ENCODE results near the gene UTP3. TPM values are rescaled to one million over a fixed set of nuclear protein-coding genes. Genes with fewer than 3 reads are reported as not detected.

Gene UTP3
- total and polyA plus RNA-seq, 9 of the 15 experiments (the other 6 are each of a cell fraction or from before 2014, with no cell fraction given): 11.9 to 69.3 (median 34.0) TPM

DNA sequence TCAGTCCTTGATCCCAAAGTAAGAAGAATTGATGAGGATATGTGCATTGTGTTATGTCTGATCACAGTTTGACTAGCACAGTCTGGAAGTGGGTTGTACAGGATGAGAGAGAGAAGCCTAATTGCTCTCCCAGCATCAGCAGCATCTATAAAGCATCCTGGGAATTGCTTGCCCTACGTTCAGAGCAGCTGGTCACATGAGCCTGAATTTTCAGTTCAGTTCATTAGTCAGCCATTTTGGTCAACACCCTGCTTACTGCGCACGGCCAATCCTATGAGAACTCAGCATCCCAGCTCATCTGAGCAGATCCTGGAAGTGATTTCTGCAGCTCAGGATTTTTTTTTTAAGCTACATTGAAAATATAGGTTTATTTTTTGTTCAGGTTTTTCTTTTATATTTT, 33.4 kb downstream of the UTP3 start, which contains the start of gene RUFY3 (continued):
- TF ChIP-seq, protein P1, sequence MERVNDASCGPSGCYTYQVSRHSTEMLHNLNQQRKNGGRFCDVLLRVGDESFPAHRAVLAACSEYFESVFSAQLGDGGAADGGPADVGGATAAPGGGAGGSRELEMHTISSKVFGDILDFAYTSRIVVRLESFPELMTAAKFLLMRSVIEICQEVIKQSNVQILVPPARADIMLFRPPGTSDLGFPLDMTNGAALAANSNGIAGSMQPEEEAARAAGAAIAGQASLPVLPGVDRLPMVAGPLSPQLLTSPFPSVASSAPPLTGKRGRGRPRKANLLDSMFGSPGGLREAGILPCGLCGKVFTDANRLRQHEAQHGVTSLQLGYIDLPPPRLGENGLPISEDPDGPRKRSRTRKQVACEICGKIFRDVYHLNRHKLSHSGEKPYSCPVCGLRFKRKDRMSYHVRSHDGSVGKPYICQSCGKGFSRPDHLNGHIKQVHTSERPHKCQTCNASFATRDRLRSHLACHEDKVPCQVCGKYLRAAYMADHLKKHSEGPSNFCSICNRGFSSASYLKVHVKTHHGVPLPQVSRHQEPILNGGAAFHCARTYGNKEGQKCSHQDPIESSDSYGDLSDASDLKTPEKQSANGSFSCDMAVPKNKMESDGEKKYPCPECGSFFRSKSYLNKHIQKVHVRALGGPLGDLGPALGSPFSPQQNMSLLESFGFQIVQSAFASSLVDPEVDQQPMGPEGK (CRISPR knock-in tag; IDR thresholded peaks at IDR 0.05; ENCODE audit: borderline replicate concordance): no peak
- TF ChIP-seq, protein P2, sequence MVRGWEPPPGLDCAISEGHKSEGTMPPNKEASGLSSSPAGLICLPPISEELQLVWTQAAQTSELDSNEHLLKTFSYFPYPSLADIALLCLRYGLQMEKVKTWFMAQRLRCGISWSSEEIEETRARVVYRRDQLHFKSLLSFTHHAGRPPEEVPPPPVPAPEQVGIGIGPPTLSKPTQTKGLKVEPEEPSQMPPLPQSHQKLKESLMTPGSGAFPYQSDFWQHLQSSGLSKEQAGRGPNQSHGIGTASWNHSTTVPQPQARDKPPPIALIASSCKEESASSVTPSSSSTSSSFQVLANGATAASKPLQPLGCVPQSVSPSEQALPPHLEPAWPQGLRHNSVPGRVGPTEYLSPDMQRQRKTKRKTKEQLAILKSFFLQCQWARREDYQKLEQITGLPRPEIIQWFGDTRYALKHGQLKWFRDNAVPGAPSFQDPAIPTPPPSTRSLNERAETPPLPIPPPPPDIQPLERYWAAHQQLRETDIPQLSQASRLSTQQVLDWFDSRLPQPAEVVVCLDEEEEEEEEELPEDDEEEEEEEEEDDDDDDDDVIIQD (CRISPR knock-in tag; IDR thresholded peaks at IDR 0.05): no peak
- TF ChIP-seq TEAD4 (IDR thresholded peaks at IDR 0.05; ENCODE audit: low read length) (no peak), TEAD4 (CRISPR knock-in tag; IDR thresholded peaks at IDR 0.05; ENCODE audit: borderline replicate concordance) (no peak), HMG20A (CRISPR knock-in tag; conservative IDR thresholded peaks at IDR 0.05) (no peak), NFIC (IDR thresholded peaks at IDR 0.05) (no peak), COPS2 (conservative IDR thresholded peaks at IDR 0.05) (no peak), ZNF717 (CRISPR knock-in tag; IDR thresholded peaks at IDR 0.05) (no peak), NFIX (CRISPR knock-in tag; IDR thresholded peaks at IDR 0.05; ENCODE audit: low read depth) (no peak), SIRT6 (IDR thresholded peaks at IDR 0.05; ENCODE audit: low read depth, low read length) (no peak), KLF16 (IDR thresholded peaks at IDR 0.05) (no peak), CTBP1 (IDR thresholded peaks at IDR 0.05; ENCODE audit: borderline replicate concordance) (peak; percentile 31; the same call in 1 of the 2 replicates), SAFB (IDR thresholded peaks at IDR 0.05; ENCODE audit: borderline replicate concordance, low read depth, low read length) (no peak)
- TF ChIP-seq, protein P3, sequence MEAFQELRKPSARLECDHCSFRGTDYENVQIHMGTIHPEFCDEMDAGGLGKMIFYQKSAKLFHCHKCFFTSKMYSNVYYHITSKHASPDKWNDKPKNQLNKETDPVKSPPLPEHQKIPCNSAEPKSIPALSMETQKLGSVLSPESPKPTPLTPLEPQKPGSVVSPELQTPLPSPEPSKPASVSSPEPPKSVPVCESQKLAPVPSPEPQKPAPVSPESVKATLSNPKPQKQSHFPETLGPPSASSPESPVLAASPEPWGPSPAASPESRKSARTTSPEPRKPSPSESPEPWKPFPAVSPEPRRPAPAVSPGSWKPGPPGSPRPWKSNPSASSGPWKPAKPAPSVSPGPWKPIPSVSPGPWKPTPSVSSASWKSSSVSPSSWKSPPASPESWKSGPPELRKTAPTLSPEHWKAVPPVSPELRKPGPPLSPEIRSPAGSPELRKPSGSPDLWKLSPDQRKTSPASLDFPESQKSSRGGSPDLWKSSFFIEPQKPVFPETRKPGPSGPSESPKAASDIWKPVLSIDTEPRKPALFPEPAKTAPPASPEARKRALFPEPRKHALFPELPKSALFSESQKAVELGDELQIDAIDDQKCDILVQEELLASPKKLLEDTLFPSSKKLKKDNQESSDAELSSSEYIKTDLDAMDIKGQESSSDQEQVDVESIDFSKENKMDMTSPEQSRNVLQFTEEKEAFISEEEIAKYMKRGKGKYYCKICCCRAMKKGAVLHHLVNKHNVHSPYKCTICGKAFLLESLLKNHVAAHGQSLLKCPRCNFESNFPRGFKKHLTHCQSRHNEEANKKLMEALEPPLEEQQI (IDR thresholded peaks at IDR 0.05): no peak
- TF ChIP-seq, protein P4, sequence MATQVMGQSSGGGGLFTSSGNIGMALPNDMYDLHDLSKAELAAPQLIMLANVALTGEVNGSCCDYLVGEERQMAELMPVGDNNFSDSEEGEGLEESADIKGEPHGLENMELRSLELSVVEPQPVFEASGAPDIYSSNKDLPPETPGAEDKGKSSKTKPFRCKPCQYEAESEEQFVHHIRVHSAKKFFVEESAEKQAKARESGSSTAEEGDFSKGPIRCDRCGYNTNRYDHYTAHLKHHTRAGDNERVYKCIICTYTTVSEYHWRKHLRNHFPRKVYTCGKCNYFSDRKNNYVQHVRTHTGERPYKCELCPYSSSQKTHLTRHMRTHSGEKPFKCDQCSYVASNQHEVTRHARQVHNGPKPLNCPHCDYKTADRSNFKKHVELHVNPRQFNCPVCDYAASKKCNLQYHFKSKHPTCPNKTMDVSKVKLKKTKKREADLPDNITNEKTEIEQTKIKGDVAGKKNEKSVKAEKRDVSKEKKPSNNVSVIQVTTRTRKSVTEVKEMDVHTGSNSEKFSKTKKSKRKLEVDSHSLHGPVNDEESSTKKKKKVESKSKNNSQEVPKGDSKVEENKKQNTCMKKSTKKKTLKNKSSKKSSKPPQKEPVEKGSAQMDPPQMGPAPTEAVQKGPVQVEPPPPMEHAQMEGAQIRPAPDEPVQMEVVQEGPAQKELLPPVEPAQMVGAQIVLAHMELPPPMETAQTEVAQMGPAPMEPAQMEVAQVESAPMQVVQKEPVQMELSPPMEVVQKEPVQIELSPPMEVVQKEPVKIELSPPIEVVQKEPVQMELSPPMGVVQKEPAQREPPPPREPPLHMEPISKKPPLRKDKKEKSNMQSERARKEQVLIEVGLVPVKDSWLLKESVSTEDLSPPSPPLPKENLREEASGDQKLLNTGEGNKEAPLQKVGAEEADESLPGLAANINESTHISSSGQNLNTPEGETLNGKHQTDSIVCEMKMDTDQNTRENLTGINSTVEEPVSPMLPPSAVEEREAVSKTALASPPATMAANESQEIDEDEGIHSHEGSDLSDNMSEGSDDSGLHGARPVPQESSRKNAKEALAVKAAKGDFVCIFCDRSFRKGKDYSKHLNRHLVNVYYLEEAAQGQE (IDR thresholded peaks at IDR 0.05; ENCODE audit: borderline replicate concordance): peak; percentile 55
- TF ChIP-seq, protein P4 (CRISPR knock-in tag; IDR thresholded peaks at IDR 0.05; ENCODE audit: low read depth): no peak

All from K562 (cell line).